Activated T-helper 1 cell treated with anti-CD3 and anti-CD28 coated beads, Interleukin-12 subunit alpha, Interleukin-12 subunit beta, Interleukin-2, Interleukin-4 antibody, amounts not matched to agents 30 ng/mL and 10 ng/mL and 1 ng/mL, durations not matched to agents 14 hours and 24 hours and 36 hours (primary cell): ENCODE results near the gene ISCA1. TPM values are rescaled to one million over a fixed set of nuclear protein-coding genes. Genes with fewer than 3 reads are reported as not detected.

Source experiments
- DNase-seq: peaks from one replicate; pipeline ENCODE4 v3.0.0; 2021; ENCODE audit warnings: low spot score
- H3K27ac Mint-ChIP-seq: one replicate; pipeline ENCODE4 v1.8.0; 2021; ENCODE audit warnings: mild to moderate bottlenecking, mixed read lengths
- H3K27me3 Mint-ChIP-seq: one replicate; pipeline ENCODE4 v1.8.0; 2022; ENCODE audit warnings: mild to moderate bottlenecking, moderate library complexity, mixed read lengths; ENCODE audit not compliant: insufficient read depth
- H3K36me3 Mint-ChIP-seq: one replicate; pipeline ENCODE4 v1.8.0; 2021; ENCODE audit warnings: low read depth, mixed read lengths
- H3K4me1 Mint-ChIP-seq: one replicate; pipeline ENCODE4 v1.8.0; 2021; ENCODE audit warnings: low read depth, mixed read lengths
- H3K4me3 Mint-ChIP-seq: one replicate; pipeline ENCODE4 v1.8.0; 2021; ENCODE audit warnings: mild to moderate bottlenecking, moderate library complexity, mixed read lengths
- H3K9me3 Mint-ChIP-seq: one replicate; pipeline ENCODE4 v1.8.0; 2021; ENCODE audit warnings: mixed read lengths
- intact Hi-C: fragments of 100-400 bp; cut with micrococcal nuclease; formaldehyde crosslinking; loops from one replicate; pipeline ENCODE4 v1.15.1; 2024
- total RNA-seq: library from RNA; stranded (reverse); gene quantifications from 2 replicates; pipeline ENCODE4 v1.2.3, GENCODE V29; 2022

ISCA1 gene
- total RNA-seq, 1 donor from 2014 or later: 30.3 TPM

GRCh38 chr9:86250123-86250522, 32.2 kb downstream of the ISCA1 start:
- Mint-ChIP-seq H3K27ac (no peak overlapping the region), H3K9me3 (peaks cover 4% of the 10 kb centered on the region), H3K27me3 (peaks cover 7% of the 10 kb centered on the region), H3K4me1 (no peaks in the 10 kb centered on the region), H3K4me3 (no peak overlapping the region), H3K36me3 (no peaks in the 10 kb centered on the region)
- no peak for DNase-seq
- intact Hi-C loops: no loop called here

DNA sequence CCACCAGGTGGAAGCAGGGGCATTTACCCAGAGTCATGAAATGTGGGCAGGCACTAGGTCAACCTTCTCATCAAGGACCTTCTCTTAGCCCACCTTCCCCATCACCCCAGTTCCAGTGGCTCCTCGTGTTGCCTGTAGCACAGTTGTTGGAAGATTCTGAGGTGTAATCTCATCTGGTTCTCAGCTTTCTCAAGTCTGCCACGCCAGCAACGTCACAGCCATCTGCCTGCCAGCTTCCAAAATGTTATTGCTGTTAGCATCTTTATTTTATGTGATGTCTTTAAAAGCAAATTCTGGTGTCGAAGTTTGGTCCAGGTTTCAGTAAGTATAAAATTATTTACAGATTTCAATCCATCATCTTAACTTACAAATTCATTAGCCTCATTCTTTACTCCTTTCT, 33.6 kb downstream of the ISCA1 start:
- Mint-ChIP-seq H3K27ac (no peak overlapping the region), H3K9me3 (peaks cover 4% of the 10 kb centered on the region), H3K27me3 (peaks cover 9% of the 10 kb centered on the region), H3K4me3 (no peak overlapping the region), H3K36me3 (no peaks in the 10 kb centered on the region), H3K4me1 (no peaks in the 10 kb centered on the region)
- DNase-seq: no peak
- intact Hi-C loops: no loop called here

GRCh38 chr9:86246752-86247161, 35.6 kb downstream of the ISCA1 start:
- Mint-ChIP-seq H3K36me3 (no peaks in the 10 kb centered on the region), H3K4me1 (no peaks in the 10 kb centered on the region), H3K27ac (no peak overlapping the region), H3K4me3 (no peak overlapping the region), H3K27me3 (peaks cover 9% of the 10 kb centered on the region), H3K9me3 (peaks cover 3% of the 10 kb centered on the region)
- DNase-seq: no peak
- intact Hi-C loops: no loop called here

- Mint-ChIP-seq H3K36me3 (no peaks in the 10 kb centered on the region), H3K27me3 (peaks cover 4% of the 10 kb centered on the region), H3K9me3 (no peaks in the 10 kb centered on the region), H3K4me1 (peaks cover 6% of the 10 kb centered on the region), H3K4me3 (no peak overlapping the region), H3K27ac (no peak overlapping the region)
- intact Hi-C loops: no loop called here
- no peak for DNase-seq
These were observed 40.3 kb downstream of the ISCA1 start for GRCh38 chr9:86242071-86242470.

DNA sequence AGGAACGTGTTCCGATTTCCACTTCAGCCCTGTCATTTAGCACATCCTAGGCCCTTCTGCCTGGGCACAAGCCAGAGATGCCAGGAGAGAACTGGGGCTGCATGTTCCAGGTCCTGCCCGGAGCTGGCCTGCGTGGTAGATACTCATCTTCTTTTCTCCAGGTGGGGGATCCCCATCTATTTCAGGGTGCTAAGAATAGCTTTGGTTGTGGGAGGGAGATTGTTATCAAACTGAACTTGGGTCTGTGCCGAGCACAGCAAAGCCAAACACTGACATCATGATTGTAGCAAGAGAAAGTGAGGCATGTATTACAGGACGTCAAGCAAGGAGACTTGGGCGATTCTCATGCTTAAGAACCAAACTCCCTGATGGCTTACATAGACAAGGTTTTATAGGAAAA, 41.1 kb downstream of the ISCA1 start:
- Mint-ChIP-seq H3K27ac (no peak overlapping the region), H3K4me1 (peaks cover 6% of the 10 kb centered on the region), H3K36me3 (no peaks in the 10 kb centered on the region), H3K4me3 (no peak overlapping the region), H3K27me3 (peaks cover 4% of the 10 kb centered on the region), H3K9me3 (no peaks in the 10 kb centered on the region)
- DNase-seq: no peak
- intact Hi-C loops: no loop called here

DNA sequence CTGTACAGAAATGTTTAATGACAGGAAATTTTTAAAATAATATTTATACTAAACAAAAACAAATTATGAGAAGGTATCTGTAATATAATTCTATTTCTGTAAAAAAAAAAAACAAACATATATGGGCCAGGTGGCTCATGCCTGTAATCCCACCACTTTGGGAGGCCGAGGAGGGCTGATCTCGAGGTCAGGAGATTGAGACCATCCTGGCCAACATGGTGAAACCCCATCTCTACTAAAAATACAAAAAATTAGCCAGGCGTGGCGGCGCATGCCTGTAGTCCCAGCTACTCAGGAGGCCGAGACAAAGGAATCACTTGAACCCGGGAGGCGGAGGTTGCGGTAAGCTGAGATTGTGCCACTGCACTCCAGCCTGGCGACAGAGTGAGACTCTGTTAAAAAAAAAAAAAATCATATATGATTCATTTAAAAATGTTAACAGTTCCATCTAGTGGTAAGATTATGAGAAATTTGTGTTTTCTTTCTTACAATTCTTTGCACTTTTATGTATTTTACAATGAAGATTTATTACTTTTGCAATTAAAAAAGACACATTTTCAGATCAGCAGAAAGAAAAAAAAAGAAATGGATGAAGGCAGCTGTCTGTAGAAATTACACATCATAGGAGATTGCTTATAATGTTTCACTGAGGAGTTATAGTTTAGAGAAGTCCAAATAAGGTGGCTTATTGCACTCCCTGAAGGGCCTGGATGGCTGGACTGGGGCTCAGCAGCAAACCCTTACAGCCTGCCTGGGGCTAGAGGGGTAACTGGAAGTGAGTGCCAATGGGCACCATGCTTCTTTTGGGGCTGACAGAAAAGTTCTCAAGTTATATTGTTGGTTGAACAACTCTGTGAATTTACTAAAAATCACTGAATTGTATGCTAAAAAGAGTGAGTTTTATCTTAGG, 43.2 kb downstream of the ISCA1 start:
- Mint-ChIP-seq H3K27ac (no peak overlapping the region), H3K9me3 (no peaks in the 10 kb centered on the region), H3K27me3 (peaks cover 5% of the 10 kb centered on the region), H3K4me1 (peaks cover 6% of the 10 kb centered on the region), H3K4me3 (no peak overlapping the region), H3K36me3 (no peaks in the 10 kb centered on the region)
- DNase-seq: no peak
- intact Hi-C loops: no loop called here

GRCh38 chr9:86230858-86231257, 51.5 kb downstream of the ISCA1 start:
- intact Hi-C loops: no loop called here
- Mint-ChIP-seq H3K4me1 (no peaks in the 10 kb centered on the region), H3K9me3 (no peaks in the 10 kb centered on the region), H3K27ac (no peak overlapping the region), H3K4me3 (no peak overlapping the region), H3K27me3 (peaks cover 7% of the 10 kb centered on the region), H3K36me3 (no peaks in the 10 kb centered on the region)
- no peak for DNase-seq

GRCh38 chr9:86222667-86223066, 59.7 kb downstream of the ISCA1 start:
- no peak overlapping the region for H3K4me3 Mint-ChIP-seq
- H3K27me3 Mint-ChIP-seq: peaks cover 3% of the 10 kb centered on the region
- H3K4me1 Mint-ChIP-seq: no peaks in the 10 kb centered on the region
- no peak overlapping the region for H3K27ac Mint-ChIP-seq
- DNase-seq: no peak
- H3K36me3 Mint-ChIP-seq: no peaks in the 10 kb centered on the region
- no peaks in the 10 kb centered on the region for H3K9me3 Mint-ChIP-seq
- intact Hi-C loops: no loop called here

GRCh38 chr9:86219606-86220005, 62.7 kb downstream of the ISCA1 start:
- Mint-ChIP-seq H3K4me1 (no peaks in the 10 kb centered on the region), H3K36me3 (no peaks in the 10 kb centered on the region), H3K27ac (no peak overlapping the region), H3K4me3 (no peak overlapping the region), H3K9me3 (no peaks in the 10 kb centered on the region), H3K27me3 (no peaks in the 10 kb centered on the region)
- no peak for DNase-seq
- intact Hi-C loops: no loop called here

- H3K4me1 Mint-ChIP-seq: no peaks in the 10 kb centered on the region
- intact Hi-C loops: no loop called here
- no peaks in the 10 kb centered on the region for H3K27me3 Mint-ChIP-seq
- DNase-seq: no peak
- no peaks in the 10 kb centered on the region for H3K9me3 Mint-ChIP-seq
- no peak overlapping the region for H3K27ac Mint-ChIP-seq
- no peaks in the 10 kb centered on the region for H3K36me3 Mint-ChIP-seq
- no peak overlapping the region for H3K4me3 Mint-ChIP-seq
These were observed 65.1 kb downstream of the ISCA1 start for GRCh38 chr9:86217076-86217755.

Other genes with a start within 250 kb of the ISCA1 start
- 8.1 and 10.1 TPM in 2 replicates for gene GOLM1, start 183.0 kb downstream of the ISCA1 start, total RNA-seq
- 0.34 TPM in 1 of 2 replicates, not detected in the other for gene C9orf153, start 22.9 kb downstream of the ISCA1 start, total RNA-seq
- gene TUT7, start 71.9 kb upstream of the ISCA1 start, total RNA-seq: 44.1 and 44.5 TPM in 2 replicates